GM18517 (cell line): ENCODE results near the gene FGD5.

ENCODE experiments used
- ATAC-seq: cut with Tn5 transposase; IDR thresholded peaks from one replicate; pipeline ENCODE4 v1.9.1; 2021; ENCODE audit warnings: mild to moderate bottlenecking, moderate library complexity; ENCODE audit not compliant: unreplicated experiment

FGD5 gene

GRCh38 chr3:14787630-14788029, 31.1 kb upstream of the FGD5 start:
- ATAC-seq: no peak

GRCh38 chr3:14788644-14789043, 30.1 kb upstream of the FGD5 start:
- ATAC-seq: no peak

GRCh38 chr3:14789221-14789620, 29.5 kb upstream of the FGD5 start:
- ATAC-seq: no peak

- no peak for ATAC-seq
Observed at GRCh38 chr3:14789640-14790285, 29.0 kb upstream of the FGD5 start.

- ATAC-seq: no peak
Observed at GRCh38 chr3:14791343-14791945, 27.3 kb upstream of the FGD5 start.

GRCh38 chr3:14792691-14793121, 26.1 kb upstream of the FGD5 start:
- no peak for ATAC-seq

- no peak for ATAC-seq
Observed at GRCh38 chr3:14793126-14793857, 25.5 kb upstream of the FGD5 start.

GRCh38 chr3:14793858-14794234, 24.9 kb upstream of the FGD5 start:
- no peak for ATAC-seq

- no peak for ATAC-seq
Observed at GRCh38 chr3:14794435-14794834, 24.3 kb upstream of the FGD5 start.

GRCh38 chr3:14795996-14796395, 22.8 kb upstream of the FGD5 start:
- no peak for ATAC-seq

- ATAC-seq: no peak
Observed at GRCh38 chr3:14796403-14797077, 22.2 kb upstream of the FGD5 start.

GRCh38 chr3:14797731-14798130, 21.0 kb upstream of the FGD5 start:
- no peak for ATAC-seq

- ATAC-seq: no peak
Observed at GRCh38 chr3:14798231-14798630, 20.5 kb upstream of the FGD5 start.

GRCh38 chr3:14799146-14799545, 19.6 kb upstream of the FGD5 start:
- no peak for ATAC-seq

- no peak for ATAC-seq
Observed at GRCh38 chr3:14801031-14801430, 17.7 kb upstream of the FGD5 start.

GRCh38 chr3:14801668-14802380, 16.9 kb upstream of the FGD5 start:
- no peak for ATAC-seq

GRCh38 chr3:14802381-14802731, 16.4 kb upstream of the FGD5 start:
- ATAC-seq: no peak

- ATAC-seq: no peak
Observed at GRCh38 chr3:14803101-14803980, 15.4 kb upstream of the FGD5 start.

- ATAC-seq: no peak
Observed at GRCh38 chr3:14803981-14804834, 14.6 kb upstream of the FGD5 start.
